22Rv1 (cell line): Measurements from ENCODE around the gene BEAN1.

Experiments used
- CTCF ChIP-seq: fragments of 450-650 bp; IDR thresholded peaks from 2 replicates; pipeline ENCODE4 v1.5.1; 2017; ENCODE audit warnings: mild to moderate bottlenecking
- ZFX ChIP-seq: fragments of 450-650 bp; IDR thresholded peaks from 2 replicates; pipeline ENCODE4 v1.6.1; 2017; ENCODE audit warnings: antibody characterized with exemption, borderline replicate concordance

GRCh38 chr16:66395806-66396555 lies 31.1 kb upstream of the BEAN1 start:
- TF ChIP-seq CTCF (no peak), ZFX (no peak)
